GM18508 (cell line): ENCODE data around the gene TTC24.
"Not testable (repeated sequence)": the region's sequence is repeated elsewhere in the genome, so short reads cannot be mapped to it uniquely, and the experiment has no call there.

Experiments used
- ATAC-seq: cut with Tn5 transposase; IDR thresholded peaks from one replicate; pipeline ENCODE4 v1.9.1; 2021; ENCODE audit warnings: moderate number of reproducible peaks; ENCODE audit not compliant: insufficient read depth, unreplicated experiment

Gene TTC24

GRCh38 chr1:156579472-156579871 is at the start of gene TTC24:
Gene TTC24, plus strand, starts transcription at chr1:156579723. Its CDS starts 1,642 bp downstream, at chr1:156581365.
- no peak for ATAC-seq

GRCh38 chr1:156530006-156530405 is 49.5 kb upstream of the TTC24 start:
- ATAC-seq: no peak

- ATAC-seq: no peak
Measured at GRCh38 chr1:156532374-156532773, 47.1 kb upstream of the TTC24 start.

DNA sequence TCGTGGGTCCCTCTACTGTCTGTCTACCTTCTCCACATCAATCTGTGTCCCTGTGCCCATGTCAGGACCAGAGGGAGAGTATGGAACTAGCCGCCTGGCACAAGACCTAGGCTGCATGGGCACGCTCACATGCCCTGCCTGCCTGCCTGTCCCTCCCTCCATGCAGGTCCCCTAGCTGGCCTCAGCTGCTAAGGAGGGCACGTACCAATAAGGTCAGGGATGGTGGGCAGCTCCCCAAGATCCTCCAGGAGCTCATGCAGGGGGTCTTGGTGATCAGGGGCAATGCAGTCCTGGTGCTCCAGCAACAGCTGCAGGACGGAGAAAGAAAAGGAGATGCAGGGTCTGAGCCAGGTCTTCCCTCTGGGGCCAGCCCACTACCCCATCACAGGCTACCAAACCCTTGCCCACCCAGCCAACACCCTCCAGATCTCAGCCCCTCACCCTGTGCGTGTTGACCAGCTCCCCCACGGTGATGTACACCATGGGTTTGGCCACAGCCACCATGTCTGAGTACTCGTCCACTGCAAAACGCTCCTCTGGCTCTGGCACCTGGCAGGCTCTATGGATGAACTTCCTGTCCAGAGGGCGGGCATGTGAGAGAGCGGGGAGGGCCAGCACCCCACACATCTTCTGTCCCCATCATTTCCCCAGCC is 45.8 kb upstream of the TTC24 start:
- ATAC-seq: no peak

GRCh38 chr1:156534424-156535060 is 45.0 kb upstream of the TTC24 start:
- ATAC-seq: no peak

GRCh38 chr1:156537027-156537426 is 42.5 kb upstream of the TTC24 start:
- no peak for ATAC-seq

DNA sequence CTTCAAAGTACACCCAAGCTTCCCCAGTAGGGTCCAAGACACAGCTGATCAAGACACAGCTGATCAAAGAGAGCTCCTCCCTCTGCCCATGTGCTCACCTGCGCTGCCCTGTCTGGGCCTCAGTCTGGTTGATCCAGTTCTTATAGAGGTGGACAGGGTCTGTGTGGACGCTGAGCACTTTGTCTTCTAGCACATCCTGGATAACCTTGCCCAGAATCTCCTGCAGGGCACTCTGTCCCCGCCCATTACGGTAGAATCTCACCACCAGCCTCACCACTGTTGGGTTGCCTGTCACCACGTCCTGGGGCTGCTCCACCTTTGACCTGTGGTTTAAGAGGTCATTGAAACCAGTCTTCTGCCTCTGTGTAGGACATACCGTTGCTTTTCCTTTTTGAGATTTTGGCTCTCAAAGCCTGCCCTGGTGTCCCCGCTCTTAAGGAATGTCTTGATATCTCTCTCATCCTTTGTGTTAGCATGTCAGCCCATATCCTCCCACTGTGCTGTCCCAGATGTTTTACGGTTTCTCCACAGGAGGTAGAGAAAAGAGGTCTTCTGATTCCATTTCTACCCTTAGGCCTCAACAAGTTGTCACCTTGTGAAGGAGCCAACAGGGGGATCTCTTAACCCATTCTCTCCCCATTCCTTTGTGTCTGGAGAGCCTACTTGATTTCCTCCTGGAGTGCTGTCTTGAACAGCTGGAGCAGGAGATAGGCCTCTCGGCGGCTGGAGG is 40.6 kb upstream of the TTC24 start:
- ATAC-seq: no peak

DNA sequence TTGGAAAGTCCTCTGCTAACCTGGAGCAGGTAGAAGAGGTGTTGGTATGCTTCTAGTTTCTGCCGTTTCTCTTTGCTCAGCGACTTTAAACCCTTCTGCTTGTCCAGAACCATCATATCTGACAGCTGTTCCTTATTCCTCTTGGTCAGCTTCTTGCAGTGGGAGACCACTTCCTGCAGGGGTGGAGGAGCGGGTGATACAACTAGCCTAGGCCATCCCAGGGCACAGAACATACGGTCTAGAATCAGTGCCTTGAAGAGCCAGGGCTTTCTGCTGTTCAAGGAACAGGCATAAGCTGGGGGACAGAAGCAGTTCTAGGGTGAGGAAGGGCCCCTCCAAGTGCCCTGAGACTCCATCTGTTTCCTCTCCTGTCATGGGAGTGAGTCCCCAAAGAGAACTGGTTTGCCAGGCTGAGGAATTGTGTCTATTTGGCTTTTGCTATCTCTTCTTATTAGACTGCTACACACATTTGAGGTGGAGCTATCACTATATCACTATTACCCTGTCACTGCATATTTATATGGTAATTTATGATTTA is 39.6 kb upstream of the TTC24 start:
- no peak for ATAC-seq

DNA sequence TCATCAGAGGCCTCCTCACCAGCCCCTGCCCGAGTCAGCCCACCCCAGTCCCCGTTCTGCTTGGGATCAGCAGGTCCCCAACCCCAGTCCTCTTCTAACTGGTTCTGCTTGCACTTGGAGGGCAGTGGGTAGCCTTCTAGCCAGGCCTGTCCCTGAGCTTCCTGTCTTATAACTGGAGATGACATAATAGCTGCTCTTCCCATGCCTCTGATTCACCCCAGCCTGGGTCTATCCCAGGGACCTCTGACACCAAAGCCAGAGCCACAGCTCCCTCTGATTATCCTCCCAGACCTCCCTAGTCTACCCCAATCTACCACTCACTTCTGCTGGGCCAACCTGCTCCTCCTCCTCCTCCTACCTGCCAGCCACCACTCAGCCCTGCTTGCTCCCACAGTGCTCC is 38.6 kb upstream of the TTC24 start:
- ATAC-seq: no peak

GRCh38 chr1:156543066-156543465 is 36.5 kb upstream of the TTC24 start:
- ATAC-seq: no peak

DNA sequence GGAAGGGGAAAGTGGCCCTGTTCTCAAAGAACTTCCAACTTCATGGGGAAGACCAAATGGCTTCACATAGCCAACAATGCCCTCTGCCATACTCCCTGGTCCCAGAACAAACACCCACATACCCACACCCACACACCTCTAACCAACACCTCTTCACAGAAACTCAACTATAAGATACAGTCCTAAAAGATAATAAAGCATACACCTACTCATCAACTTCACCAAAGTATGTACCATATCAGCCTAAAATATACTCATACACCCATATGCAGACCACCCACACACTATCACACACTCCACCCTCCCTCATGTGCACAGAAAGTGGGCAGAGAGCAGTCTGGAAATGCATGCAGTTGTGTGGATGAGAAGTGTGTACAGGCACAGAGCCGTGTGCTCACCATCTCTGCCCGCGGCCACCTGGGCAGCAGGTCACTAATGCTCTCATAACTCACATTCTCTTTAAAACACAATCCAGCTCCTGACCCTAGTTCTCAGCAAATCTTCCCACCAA is 34.9 kb upstream of the TTC24 start:
- ATAC-seq: no peak

DNA sequence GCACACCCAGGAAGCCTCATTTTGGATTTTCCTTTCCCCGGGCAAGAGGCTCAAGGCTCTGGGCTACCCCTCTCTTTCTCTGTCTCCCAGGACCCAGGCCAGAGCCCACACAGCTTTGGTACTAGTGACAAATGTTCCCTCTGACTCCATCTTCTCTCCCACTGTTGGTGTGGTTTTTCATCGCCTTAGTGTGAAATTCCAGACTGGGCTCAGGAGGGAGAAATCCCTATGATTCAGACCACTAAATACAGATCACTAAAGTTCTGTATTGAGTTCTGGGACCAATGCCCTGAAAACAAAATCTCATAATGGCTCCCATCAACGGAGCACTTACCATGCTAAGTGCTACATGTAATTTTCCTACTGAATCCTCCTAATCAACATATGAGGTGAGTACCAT is 33.3 kb upstream of the TTC24 start:
- ATAC-seq: no peak

GRCh38 chr1:156547434-156547833 is 32.1 kb upstream of the TTC24 start:
- no peak for ATAC-seq

GRCh38 chr1:156547982-156548381 is 31.5 kb upstream of the TTC24 start:
- no peak for ATAC-seq

DNA sequence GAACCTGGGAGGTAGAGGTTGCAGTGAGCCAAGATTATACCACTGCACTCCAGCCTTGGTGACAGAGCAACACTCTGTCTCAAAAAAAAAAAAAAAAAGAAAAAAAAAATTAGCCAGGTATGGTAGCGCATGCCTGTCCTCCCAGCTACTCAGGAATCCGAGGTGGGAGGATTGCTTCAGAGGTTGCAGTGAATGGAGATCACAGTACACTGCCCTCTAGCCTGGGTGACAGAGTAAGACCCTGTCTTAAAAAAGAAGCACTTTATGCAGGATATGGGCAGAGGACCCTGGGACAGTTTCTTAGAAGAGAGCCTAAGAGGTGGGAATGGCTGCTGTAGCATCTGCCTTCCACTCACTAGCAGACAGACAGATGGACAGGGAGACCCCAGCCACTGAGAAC is 30.1 kb upstream of the TTC24 start:
- no peak for ATAC-seq

DNA sequence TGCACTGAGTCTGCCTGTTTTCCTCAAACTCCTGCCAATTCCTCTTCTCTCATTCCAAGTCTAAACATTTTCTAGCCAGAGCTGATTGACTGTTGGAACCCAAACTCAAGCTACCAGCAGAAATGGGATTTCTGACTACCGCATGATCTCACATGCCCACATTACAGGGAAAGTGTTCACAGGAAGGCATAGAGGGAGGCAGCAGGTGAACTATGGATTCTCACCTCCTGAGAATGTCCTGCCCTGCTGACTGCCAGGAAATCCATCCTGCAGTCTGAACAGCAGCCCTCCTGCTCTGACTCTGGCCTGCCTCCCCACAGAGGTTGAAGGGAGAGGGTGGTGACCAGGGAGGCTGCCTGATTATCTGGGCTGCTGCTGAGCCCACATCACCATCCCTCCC is 29.7 kb upstream of the TTC24 start:
- ATAC-seq: no peak

DNA sequence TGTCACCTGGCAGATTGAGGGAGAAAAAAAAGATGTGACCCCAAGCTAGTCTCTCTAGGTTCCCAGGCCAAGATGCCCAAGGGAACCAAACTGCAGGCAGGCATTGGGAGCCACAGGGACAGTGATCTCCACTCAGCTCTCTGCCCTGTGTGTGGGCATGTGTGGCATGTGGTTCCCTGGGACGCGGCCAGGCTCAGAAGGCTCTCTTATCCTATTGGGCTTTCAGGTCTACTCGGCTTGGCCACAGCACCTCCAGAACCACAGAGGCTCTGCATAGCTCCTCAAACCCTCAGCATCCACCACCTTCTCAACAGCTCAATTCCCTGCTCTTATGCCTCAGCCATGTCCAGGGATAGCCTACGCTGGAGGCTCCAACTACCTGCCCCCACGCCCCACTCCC is 29.2 kb upstream of the TTC24 start:
- no peak for ATAC-seq

DNA sequence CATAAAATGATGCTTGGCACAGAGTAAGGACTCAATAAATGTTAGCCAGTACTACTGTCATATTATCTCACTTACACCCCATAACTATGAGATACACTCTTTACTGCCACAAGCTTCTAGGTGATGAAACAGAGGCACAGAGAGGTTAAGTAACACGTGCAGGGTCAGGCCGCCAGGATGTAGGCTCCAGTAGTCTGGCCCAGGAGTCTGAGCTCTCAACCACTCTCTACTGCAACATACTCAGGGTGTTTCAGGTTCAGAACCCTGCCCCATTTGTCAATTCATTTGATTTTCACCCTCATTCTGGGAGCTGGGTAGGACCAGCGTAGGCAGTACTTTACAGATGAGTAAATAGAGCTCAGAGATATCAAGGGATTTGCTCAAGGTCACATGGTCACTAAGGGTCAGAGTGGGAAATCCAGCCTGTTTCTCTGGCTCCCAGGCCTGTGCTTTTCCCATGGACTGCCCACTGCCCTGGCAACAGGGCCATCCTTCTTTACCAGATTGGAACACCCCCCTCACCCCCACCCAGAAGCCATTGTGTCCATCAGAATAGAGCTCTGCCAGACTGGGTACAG is 28.4 kb upstream of the TTC24 start:
- no peak for ATAC-seq

DNA sequence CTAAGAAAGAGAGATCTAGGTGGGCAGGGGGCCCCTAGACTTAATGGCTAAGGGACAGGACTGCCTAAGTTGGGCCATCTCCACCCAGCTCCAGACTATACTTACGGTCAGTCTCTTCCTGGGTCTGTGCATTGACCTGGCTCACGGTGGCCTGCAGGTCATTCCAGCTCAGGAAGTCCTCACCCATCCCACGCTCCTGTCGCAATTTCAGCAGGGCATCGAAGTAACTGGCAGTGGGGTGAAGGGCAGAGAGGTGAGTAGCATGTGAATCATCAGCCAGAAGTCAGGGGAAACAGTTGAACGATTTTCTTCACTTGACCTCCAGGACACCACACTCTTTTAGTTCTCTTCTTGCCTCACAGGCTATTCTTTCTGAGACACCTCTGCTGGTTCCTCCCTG is 27.7 kb upstream of the TTC24 start:
- ATAC-seq: no peak

DNA sequence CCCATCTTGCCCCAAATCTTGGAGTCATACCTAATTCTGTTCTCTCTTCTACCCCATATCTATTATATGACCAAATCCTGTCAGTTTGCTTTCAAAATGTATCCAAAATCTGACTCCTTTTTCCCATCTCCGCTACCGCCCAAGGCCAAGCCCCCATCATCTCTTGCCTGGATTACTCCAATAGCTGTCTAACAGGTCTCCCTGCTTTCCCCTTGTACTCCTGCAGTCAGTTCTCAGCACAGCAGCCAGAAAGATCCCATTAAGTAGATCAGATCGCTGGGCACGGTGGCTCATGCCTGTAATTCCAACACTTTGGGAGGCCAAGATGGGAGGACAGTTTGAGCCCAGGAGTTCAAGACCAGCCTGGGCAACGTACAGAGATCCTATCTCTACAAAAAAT is 27.0 kb upstream of the TTC24 start:
- ATAC-seq: no peak

- ATAC-seq: not testable (repeated sequence)
Measured at GRCh38 chr1:156552937-156553336, 26.6 kb upstream of the TTC24 start.
